H1 (cell line): ENCODE measurements around the gene DCDC1. TPM values are rescaled to one million over a fixed set of nuclear protein-coding genes. Genes with fewer than 3 reads are reported as not detected.

Source experiments
- ATF2 ChIP-seq: IDR thresholded peaks from 2 replicates; pipeline ENCODE4 v1.6.1; 2012; ENCODE audit warnings: low read length, inconsistent platforms
- CTBP2 ChIP-seq: IDR thresholded peaks from 2 replicates; pipeline ENCODE4 v1.7.0; 2011; ENCODE audit warnings: borderline replicate concordance, mild to moderate bottlenecking, moderate library complexity, mixed read lengths, low read length; ENCODE audit not compliant: insufficient read depth, insufficient read length
- HDAC6 ChIP-seq: IDR thresholded peaks from one replicate; pipeline ENCODE4 v1.7.1; 2012; ENCODE audit warnings: low read depth, mild to moderate bottlenecking, inconsistent platforms, low read length, moderate library complexity
- polyA plus RNA-seq, 7 experiments: library from polyadenylated mRNA; depleted of rRNA in 3 of 7; stranded (reverse) in 5 of 7; unstranded in 2 of 7; fragments of >200 nt in 5 of 7; fragments of 200-250 nt in 2 of 7; gene quantifications; 1 replicate in 5 of 7; 2 replicates in 1 of 7; 4 replicates in 1 of 7; pipeline versions ENCODE4 v1.2.1 to v1.2.3, GENCODE V29; 2011 to 2013; ENCODE audit warnings: missing spikeins in 2 of 7, mixed read lengths in 2 of 7
- total RNA-seq: library from RNA; stranded (reverse); fragmentation: NEBNext Ultra II Directional; extraction: Animal tissue kit (Norgen Biotek cat#: 25700); gene quantifications from 2 replicates; pipeline ENCODE4 v1.2.1, GENCODE V29; 2021

The DCDC1 gene
- total and polyA plus RNA-seq, 2 of the 8 experiments (the other 6 are each of a cell fraction or from before 2014, with no cell fraction given): 0.15 to 0.56 TPM

GRCh38 chr11:31415435-31415834, 45.9 kb upstream of the DCDC1 start (continued):
- no peak for TF ChIP-seq HDAC6
- TF ChIP-seq ATF2: no peak
- TF ChIP-seq CTBP2: no peak
